PFSK-1 (cell line): ENCODE data around the gene HMGCR.

Experiments used
- FOXP2 ChIP-seq: optimal IDR thresholded peaks from 2 replicates; pipeline ENCODE3; 2011; ENCODE audit warnings: borderline replicate concordance, control low read depth, inconsistent platforms; ENCODE audit not compliant: insufficient read depth; ENCODE audit errors: extremely low read length, extremely low read depth
- POLR2AphosphoS5 ChIP-seq: IDR thresholded peaks from 2 replicates; pipeline ENCODE4 v1.6.1; 2012; ENCODE audit warnings: low read depth, mild to moderate bottlenecking, control low read depth, low read length, moderate library complexity
- SIN3A ChIP-seq: IDR thresholded peaks from 2 replicates; pipeline ENCODE4 v1.6.1; 2012; ENCODE audit warnings: mild to moderate bottlenecking, low read length, moderate library complexity, borderline replicate concordance; ENCODE audit not compliant: insufficient read depth
- TAF1 ChIP-seq: IDR thresholded peaks from 2 replicates; pipeline ENCODE4 v1.6.1; 2012; ENCODE audit warnings: low read length, control low read depth, borderline replicate concordance; ENCODE audit not compliant: insufficient read depth
- TF ChIP-seq, protein P1 (sequence below), 2 experiments: IDR thresholded peaks; 2 replicates each; pipeline versions ENCODE4 v1.6.1 to v1.8.0; 2011 to 2012; ENCODE audit warnings: low read depth in 2 of 2, low read length in 2 of 2, control low read depth in 1 of 2, inconsistent platforms in 1 of 2, mild to moderate bottlenecking in 1 of 2, moderate library complexity in 1 of 2; ENCODE audit not compliant: insufficient read depth in 1 of 2

HMGCR gene

DNA sequence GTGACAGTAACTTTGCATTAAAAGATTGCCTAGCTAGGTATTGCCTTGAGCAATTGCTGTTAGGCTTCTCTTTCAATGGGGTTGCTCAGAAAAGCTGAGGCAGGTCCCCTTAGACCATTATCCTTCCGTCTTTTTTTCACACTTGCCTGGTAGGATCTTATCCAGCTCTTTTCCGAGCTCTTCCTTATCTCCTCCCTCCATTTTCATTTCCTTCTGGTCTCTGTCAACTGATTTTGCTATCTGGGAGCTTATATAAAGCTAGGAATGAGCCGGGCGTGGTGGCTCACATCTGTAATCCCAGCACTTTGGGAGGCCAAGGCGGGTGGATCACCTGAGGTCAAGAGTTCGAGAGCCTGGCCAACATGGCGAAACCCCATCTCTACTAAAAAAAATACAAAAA is 6.6 kb upstream of the HMGCR start:
- TF ChIP-seq, protein P1, sequence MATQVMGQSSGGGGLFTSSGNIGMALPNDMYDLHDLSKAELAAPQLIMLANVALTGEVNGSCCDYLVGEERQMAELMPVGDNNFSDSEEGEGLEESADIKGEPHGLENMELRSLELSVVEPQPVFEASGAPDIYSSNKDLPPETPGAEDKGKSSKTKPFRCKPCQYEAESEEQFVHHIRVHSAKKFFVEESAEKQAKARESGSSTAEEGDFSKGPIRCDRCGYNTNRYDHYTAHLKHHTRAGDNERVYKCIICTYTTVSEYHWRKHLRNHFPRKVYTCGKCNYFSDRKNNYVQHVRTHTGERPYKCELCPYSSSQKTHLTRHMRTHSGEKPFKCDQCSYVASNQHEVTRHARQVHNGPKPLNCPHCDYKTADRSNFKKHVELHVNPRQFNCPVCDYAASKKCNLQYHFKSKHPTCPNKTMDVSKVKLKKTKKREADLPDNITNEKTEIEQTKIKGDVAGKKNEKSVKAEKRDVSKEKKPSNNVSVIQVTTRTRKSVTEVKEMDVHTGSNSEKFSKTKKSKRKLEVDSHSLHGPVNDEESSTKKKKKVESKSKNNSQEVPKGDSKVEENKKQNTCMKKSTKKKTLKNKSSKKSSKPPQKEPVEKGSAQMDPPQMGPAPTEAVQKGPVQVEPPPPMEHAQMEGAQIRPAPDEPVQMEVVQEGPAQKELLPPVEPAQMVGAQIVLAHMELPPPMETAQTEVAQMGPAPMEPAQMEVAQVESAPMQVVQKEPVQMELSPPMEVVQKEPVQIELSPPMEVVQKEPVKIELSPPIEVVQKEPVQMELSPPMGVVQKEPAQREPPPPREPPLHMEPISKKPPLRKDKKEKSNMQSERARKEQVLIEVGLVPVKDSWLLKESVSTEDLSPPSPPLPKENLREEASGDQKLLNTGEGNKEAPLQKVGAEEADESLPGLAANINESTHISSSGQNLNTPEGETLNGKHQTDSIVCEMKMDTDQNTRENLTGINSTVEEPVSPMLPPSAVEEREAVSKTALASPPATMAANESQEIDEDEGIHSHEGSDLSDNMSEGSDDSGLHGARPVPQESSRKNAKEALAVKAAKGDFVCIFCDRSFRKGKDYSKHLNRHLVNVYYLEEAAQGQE (IDR thresholded peaks at IDR 0.05; ENCODE audit: insufficient read depth in 1 of 2, low read depth in 2 of 2, low read length in 2 of 2) = no peak
- TF ChIP-seq TAF1 (no peak), SIN3A (no peak), POLR2AphosphoS5 (no peak), FOXP2 (no peak)

DNA sequence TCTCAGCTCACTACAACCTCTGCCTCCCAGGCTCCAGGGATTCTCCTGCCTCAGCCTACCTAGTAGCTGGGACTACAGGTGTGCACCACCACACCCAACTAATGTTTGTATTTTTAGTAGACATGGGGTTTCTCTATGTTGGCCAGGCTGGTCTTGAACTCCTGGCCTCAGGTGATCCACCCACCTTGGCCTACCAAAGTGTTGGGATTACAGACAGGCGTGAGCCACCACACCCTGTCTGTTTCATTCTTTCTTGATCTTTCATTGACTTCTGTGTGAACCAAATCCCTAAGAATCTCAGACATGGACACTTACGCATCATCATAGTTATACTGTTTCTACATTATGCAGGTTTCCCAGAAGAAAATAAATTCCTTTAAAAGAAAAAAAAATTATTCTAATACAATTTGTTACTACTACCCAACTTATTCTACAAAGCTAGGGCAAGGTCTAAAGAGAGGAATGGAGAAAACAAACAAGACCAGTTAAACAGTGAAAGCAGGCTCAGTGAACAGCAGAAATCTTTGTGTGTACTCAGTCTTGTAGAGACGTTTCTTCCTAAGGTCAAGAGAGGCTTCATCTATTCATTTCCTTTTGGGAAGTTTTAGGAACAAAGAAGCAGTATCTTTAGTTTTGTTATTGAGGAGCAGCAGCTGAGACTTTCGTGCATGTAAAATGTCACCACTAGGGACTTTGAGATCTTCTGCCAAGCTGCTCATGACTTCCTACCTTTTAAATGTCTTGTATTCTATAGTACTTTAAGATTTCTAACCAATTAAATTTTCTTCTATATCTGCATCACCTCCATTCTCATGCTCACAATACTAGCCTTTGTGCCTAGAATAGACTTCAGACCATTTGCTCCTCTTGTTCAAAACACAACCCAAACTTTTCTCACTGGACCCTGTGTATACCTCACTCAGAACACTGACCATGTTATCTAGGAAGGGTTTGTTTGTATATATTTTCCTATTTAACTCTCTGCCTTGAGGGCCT is 5.6 kb upstream of the HMGCR start:
- TF ChIP-seq POLR2AphosphoS5 = no peak
- TF ChIP-seq, protein P1 (IDR thresholded peaks at IDR 0.05; ENCODE audit: insufficient read depth in 1 of 2, low read depth in 2 of 2, low read length in 2 of 2) = no peak
- no peak for TF ChIP-seq FOXP2
- no peak for TF ChIP-seq TAF1
- no peak for TF ChIP-seq SIN3A

DNA sequence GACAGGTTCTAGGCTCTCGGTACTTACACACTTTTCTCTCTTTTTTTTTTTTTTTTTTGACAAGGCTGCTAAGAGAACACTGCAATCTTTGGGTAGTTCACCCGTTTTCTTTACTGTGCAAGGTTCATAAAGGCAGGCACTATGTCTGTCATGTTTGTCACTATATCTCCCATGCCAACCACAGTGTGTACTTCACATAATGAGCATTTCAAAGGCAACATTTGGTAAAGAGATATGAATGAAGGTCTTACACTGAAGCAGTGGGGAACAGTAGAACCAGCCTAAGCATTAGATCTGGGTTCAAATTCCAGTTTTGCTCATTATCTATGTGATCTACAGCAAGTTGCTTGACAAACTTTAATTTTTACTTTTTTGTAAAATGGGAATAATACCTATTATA is 1.5 kb upstream of the HMGCR start:
- no peak for TF ChIP-seq TAF1
- TF ChIP-seq, protein P1 (IDR thresholded peaks at IDR 0.05; ENCODE audit: insufficient read depth in 1 of 2, low read depth in 2 of 2, low read length in 2 of 2) = no peak
- TF ChIP-seq FOXP2 = no peak
- TF ChIP-seq POLR2AphosphoS5 = no peak
- TF ChIP-seq SIN3A = no peak

DNA sequence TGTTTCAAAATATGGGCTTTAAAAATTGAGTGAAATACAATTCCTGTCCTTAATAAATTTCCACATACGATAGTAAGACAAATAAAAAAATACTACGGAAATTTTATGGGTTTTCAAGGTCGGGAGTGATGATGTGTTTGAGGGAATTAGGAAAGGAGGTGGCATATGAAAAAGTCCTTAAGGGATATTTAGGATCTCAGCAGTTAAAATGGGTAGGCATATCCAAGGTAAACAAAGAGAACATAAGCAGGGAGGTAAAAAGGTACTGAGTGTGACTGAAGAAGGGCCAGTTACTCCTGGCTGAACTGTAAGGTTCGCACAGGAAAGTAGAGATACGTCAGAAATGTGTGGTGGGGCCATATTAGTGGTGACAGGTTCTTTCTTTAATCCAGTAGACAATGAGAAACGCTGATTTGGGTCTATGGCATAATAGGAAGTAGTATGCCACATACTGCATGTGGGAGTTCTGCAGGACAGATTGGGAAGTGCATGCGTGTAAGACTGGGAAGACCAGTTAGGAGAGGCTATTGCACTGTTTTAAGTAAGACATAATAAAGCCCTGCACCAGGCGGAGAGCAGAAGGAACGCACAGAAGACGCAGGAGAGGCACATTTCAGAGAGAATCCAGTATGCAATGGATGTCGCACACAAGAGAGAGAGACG is 937 bp upstream of the HMGCR start:
- TF ChIP-seq POLR2AphosphoS5 = peak; percentile 30; the same call in 1 of the 2 replicates
- TF ChIP-seq, protein P1 (IDR thresholded peaks at IDR 0.05; ENCODE audit: insufficient read depth in 1 of 2, low read depth in 2 of 2, low read length in 2 of 2) = no peak
- TF ChIP-seq FOXP2 = no peak
- no peak for TF ChIP-seq SIN3A
- TF ChIP-seq TAF1 = no peak
